ENCODE measurements around the gene CYSLTR2. TPM values are rescaled to one million over a fixed set of nuclear protein-coding genes. Genes with fewer than 3 reads are reported as not detected.

The CYSLTR2 gene
- total RNA-seq, 2 experiments from 2014 or later = 2.4 to 2.7 TPM

DNA sequence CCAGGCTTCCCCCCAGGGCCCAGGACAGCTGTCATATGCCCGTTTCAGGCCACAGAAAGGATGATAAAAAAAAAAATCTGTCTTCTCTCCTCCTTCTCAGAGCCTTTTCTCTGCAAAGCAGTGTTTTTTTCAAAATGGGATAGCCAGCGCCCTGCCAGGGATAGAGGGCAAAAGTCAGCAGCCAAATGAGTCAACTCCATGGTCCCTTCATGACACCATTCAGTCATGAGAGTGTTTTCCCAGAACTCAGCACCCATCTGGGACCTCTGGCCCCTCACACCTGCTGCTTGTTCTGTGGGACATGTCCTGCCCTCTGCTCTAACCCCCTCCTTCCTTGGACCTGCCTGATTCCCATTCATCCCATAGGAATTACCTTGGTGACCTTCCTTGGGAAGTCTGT is 95.0 kb downstream of the CYSLTR2 start:
- Mint-ChIP-seq H3K36me3 (ENCODE audit: low read depth) (no peaks in the 10 kb centered on the region), H3K4me1 (ENCODE audit: low read depth) (peaks cover 8% of the 10 kb centered on the region), H3K9me3 (no peaks in the 10 kb centered on the region), H3K27me3 (no peaks in the 10 kb centered on the region), H3K27ac (no peak overlapping the region), H3K4me3 (no peak overlapping the region)
- no peak overlapping the region for H3K4me3 ChIP-seq (ENCODE audit: low read length)
- CTCF ChIA-PET = no interaction called here
- no peaks in the 10 kb centered on the region for H3K27me3 ChIP-seq (ENCODE audit: control insufficient read depth in 1 of 2, insufficient read depth in 2 of 2, low read length in 2 of 2)
- POLR2A ChIA-PET = interaction anchor here (1.6 kb wide), 1 partner anchor 20 kb away, joined by 3 read pairs; no protein-coding TSS in a partner anchor
- H3K4me1 ChIP-seq (ENCODE audit: insufficient read depth, low read length) = peaks cover 7% of the 10 kb centered on the region
- DNase-seq = no peak
- TF ChIP-seq, protein P1, sequence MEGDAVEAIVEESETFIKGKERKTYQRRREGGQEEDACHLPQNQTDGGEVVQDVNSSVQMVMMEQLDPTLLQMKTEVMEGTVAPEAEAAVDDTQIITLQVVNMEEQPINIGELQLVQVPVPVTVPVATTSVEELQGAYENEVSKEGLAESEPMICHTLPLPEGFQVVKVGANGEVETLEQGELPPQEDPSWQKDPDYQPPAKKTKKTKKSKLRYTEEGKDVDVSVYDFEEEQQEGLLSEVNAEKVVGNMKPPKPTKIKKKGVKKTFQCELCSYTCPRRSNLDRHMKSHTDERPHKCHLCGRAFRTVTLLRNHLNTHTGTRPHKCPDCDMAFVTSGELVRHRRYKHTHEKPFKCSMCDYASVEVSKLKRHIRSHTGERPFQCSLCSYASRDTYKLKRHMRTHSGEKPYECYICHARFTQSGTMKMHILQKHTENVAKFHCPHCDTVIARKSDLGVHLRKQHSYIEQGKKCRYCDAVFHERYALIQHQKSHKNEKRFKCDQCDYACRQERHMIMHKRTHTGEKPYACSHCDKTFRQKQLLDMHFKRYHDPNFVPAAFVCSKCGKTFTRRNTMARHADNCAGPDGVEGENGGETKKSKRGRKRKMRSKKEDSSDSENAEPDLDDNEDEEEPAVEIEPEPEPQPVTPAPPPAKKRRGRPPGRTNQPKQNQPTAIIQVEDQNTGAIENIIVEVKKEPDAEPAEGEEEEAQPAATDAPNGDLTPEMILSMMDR (IDR thresholded peaks at IDR 0.05) = no peak
- ATAC-seq (ENCODE audit: poor library complexity) = no peak
- intact Hi-C loops (cut with DNase I, micrococcal nuclease) = no loop called here
- no peak overlapping the region for H3K27ac ChIP-seq (ENCODE audit: low read depth in 1 of 2, low read length in 2 of 2)
- H3K36me3 ChIP-seq (ENCODE audit: insufficient read depth, low read length) = no peaks in the 10 kb centered on the region
- no peaks in the 10 kb centered on the region for H3K9me3 ChIP-seq (ENCODE audit: control insufficient read depth in 1 of 2, insufficient read depth in 1 of 2, low read length in 2 of 2)

DNA sequence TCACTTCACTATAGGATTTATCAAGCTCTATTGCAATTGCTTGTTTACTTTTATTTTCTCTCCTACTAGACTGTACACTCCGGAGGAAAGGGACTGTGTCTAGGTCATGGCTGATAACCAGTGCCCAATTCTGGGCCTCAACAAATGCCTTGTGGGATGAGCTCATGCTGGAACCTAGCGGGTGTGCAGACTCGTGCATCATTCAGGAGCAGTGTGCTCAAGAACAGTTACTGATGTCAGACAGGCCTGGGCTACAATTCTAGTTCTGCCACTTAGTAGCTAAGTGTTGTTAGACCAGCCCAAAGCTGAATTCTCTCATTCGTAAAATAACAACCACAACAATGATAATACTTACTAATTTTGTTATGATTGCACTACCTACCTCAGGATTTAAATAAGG is 95.4 kb downstream of the CYSLTR2 start:
- H3K27me3 Mint-ChIP-seq = no peaks in the 10 kb centered on the region
- Histone ChIP-seq H3K9me3 (ENCODE audit: control insufficient read depth in 1 of 2, insufficient read depth in 1 of 2, low read length in 2 of 2) (no peaks in the 10 kb centered on the region), H3K27me3 (ENCODE audit: control insufficient read depth in 1 of 2, insufficient read depth in 2 of 2, low read length in 2 of 2) (no peaks in the 10 kb centered on the region), H3K4me3 (ENCODE audit: low read length) (no peak overlapping the region), H3K36me3 (ENCODE audit: insufficient read depth, low read length) (no peaks in the 10 kb centered on the region), H3K27ac (ENCODE audit: low read depth in 1 of 2, low read length in 2 of 2) (no peak overlapping the region), H3K4me1 (ENCODE audit: insufficient read depth, low read length) (peaks cover 7% of the 10 kb centered on the region)
- peaks cover 8% of the 10 kb centered on the region for H3K4me1 Mint-ChIP-seq (ENCODE audit: low read depth)
- TF ChIP-seq, protein P1 (IDR thresholded peaks at IDR 0.05) = no peak
- no peaks in the 10 kb centered on the region for H3K9me3 Mint-ChIP-seq
- DNase-seq = no peak
- ChIA-PET CTCF (no interaction called here), POLR2A (interaction anchor here (1.6 kb wide), 1 partner anchor 20 kb away, joined by 3 read pairs; no protein-coding TSS in a partner anchor)
- H3K4me3 Mint-ChIP-seq = no peak overlapping the region
- ATAC-seq (ENCODE audit: poor library complexity) = no peak
- no peak overlapping the region for H3K27ac Mint-ChIP-seq
- H3K36me3 Mint-ChIP-seq (ENCODE audit: low read depth) = no peaks in the 10 kb centered on the region
- intact Hi-C loops (cut with DNase I, micrococcal nuclease) = no loop called here

DNA sequence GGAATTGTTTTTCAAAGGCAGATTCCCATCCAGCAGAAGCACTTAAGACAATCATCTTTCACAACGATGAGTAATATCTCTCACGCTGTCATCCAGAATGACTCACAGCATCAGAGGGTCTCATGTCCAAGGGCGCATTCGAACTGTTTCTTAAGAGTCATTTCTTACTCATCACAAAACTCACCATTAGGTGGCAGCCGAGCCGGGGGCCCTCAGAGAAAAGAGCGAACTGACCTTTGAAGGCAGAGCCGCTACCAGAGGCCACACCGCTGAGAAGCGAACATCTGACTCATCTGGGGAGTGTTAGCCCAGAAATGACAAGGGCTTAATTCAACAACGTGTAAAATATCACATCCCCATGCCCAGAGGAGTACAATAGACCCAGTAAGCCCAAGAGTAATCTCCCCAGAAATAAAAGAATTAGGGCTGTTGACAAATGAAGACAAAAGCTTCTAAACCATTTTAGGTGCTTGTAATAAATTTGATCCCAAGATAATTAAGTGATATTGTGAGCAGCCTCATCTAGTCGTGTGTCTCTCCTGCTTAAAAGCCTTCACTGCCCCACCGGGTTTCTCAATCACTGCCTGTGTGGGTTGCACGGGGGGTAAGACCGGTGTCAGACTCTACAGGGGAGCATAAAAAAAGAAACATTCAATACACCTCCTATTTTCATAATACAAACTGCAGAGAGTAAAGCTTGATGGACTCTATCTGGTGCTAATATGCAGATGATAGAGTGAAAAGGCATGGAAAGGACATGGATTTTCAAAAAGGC is 96.2 kb downstream of the CYSLTR2 start:
- intact Hi-C loops (cut with DNase I, micrococcal nuclease) = no loop called here
- Histone ChIP-seq H3K27ac (ENCODE audit: low read depth in 1 of 2, low read length in 2 of 2) (no peak overlapping the region), H3K4me3 (ENCODE audit: low read length) (peak overlapping the region; percentile 3), H3K4me1 (ENCODE audit: insufficient read depth, low read length) (peaks cover 7% of the 10 kb centered on the region), H3K36me3 (ENCODE audit: insufficient read depth, low read length) (no peaks in the 10 kb centered on the region), H3K9me3 (ENCODE audit: control insufficient read depth in 1 of 2, insufficient read depth in 1 of 2, low read length in 2 of 2) (no peaks in the 10 kb centered on the region), H3K27me3 (ENCODE audit: control insufficient read depth in 1 of 2, insufficient read depth in 2 of 2, low read length in 2 of 2) (no peaks in the 10 kb centered on the region)
- Mint-ChIP-seq H3K27ac (no peak overlapping the region), H3K4me3 (no peak overlapping the region), H3K27me3 (no peaks in the 10 kb centered on the region), H3K9me3 (no peaks in the 10 kb centered on the region), H3K36me3 (ENCODE audit: low read depth) (no peaks in the 10 kb centered on the region), H3K4me1 (ENCODE audit: low read depth) (peaks cover 8% of the 10 kb centered on the region)
- POLR2A ChIA-PET = no interaction called here
- CTCF ChIA-PET = interaction anchor here (2.1 kb wide), 1 partner anchor 19 kb away, joined by 11 read pairs; no protein-coding TSS in a partner anchor
- DNase-seq (peak in 12 of 14 experiments; percentile 10 to 70 (median 38)), ATAC-seq (ENCODE audit: poor library complexity) (peak; percentile 46)
- TF ChIP-seq, protein P1 (IDR thresholded peaks at IDR 0.05) = no peak
